ENCODE data around the gene FTCD.
"Not testable (repeated sequence)": the region's sequence is repeated elsewhere in the genome, so short reads cannot be mapped to it uniquely, and the experiment has no call there.

Gene FTCD

GRCh38 chr21:46155514-46156377 is at the start of gene FTCD:
TSS of gene FTCD (minus strand) at chr21:46155579. CDS start at chr21:46155523, 56 bp downstream.
- no peak for DNase-seq (ENCODE audit: low spot score)

- DNase-seq (ENCODE audit: low spot score): no peak
Observed at GRCh38 chr21:46205166-46205565, 49.8 kb upstream of the FTCD start.

GRCh38 chr21:46203203-46203600 is 47.8 kb upstream of the FTCD start:
- DNase-seq (ENCODE audit: low spot score): no peak

- DNase-seq (ENCODE audit: low spot score): no peak
Observed at GRCh38 chr21:46202592-46203202, 47.3 kb upstream of the FTCD start.

GRCh38 chr21:46200877-46201803 is 45.8 kb upstream of the FTCD start:
- not testable (repeated sequence) for DNase-seq (ENCODE audit: low spot score)

GRCh38 chr21:46199436-46200373 is 44.3 kb upstream of the FTCD start:
- DNase-seq (ENCODE audit: low spot score): no peak

GRCh38 chr21:46196733-46197132 is 41.4 kb upstream of the FTCD start:
- DNase-seq (ENCODE audit: low spot score): no peak

GRCh38 chr21:46195595-46196195 is 40.3 kb upstream of the FTCD start:
- DNase-seq (ENCODE audit: low spot score): no peak

GRCh38 chr21:46194374-46195334 is 39.3 kb upstream of the FTCD start:
- DNase-seq (ENCODE audit: low spot score): no peak

GRCh38 chr21:46193829-46194373 is 38.5 kb upstream of the FTCD start:
- no peak for DNase-seq (ENCODE audit: low spot score)

- DNase-seq (ENCODE audit: low spot score): no peak
Observed at GRCh38 chr21:46191686-46192575, 36.6 kb upstream of the FTCD start.

GRCh38 chr21:46191257-46191685 is 35.9 kb upstream of the FTCD start:
- no peak for DNase-seq (ENCODE audit: low spot score)

GRCh38 chr21:46190491-46191131 is 35.2 kb upstream of the FTCD start:
- no peak for DNase-seq (ENCODE audit: low spot score)

GRCh38 chr21:46189959-46190490 is 34.6 kb upstream of the FTCD start:
- no peak for DNase-seq (ENCODE audit: low spot score)

GRCh38 chr21:46189213-46189958 is 34.0 kb upstream of the FTCD start:
- DNase-seq (ENCODE audit: low spot score): no peak
